GM21723 (cell line): ENCODE data around the gene IL20RA.
"Not testable (repeated sequence)": the region's sequence is repeated elsewhere in the genome, so short reads cannot be mapped to it uniquely, and the experiment has no call there.

Experiments
- ATAC-seq: cut with Tn5 transposase; IDR thresholded peaks from one replicate; pipeline ENCODE4 v1.9.1; 2021; ENCODE audit warnings: mild to moderate bottlenecking, moderate library complexity; ENCODE audit not compliant: unreplicated experiment

Gene IL20RA

DNA sequence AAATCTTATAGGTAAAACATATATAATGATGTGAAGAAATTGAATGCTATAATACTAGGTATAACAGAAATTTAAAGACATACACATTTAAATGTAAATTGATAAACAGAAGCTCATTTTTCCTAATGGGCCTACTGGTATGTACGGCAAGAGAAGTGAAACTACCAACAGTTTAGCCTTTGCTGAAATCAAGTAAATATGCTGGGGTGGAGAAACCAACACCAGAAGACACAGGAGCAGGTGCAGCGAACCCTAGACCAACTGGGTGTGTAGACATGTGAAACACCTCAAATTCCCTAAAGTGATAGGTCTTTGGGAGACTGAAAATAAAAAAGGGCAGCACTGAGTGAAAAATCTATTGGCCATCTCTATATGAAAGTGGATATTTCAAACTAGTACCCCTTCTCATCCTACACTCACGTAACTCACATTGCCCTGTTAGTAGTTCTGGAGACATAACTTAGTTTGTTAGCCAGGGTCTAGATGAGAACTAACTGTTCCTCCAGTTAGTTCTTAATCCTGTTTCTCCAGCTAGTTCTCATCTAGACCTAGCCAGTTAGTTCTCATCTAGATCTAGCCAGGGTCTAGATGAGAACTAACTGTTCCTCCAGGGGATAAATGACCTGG is 69.6 kb downstream of the IL20RA start:
- no peak for ATAC-seq

DNA sequence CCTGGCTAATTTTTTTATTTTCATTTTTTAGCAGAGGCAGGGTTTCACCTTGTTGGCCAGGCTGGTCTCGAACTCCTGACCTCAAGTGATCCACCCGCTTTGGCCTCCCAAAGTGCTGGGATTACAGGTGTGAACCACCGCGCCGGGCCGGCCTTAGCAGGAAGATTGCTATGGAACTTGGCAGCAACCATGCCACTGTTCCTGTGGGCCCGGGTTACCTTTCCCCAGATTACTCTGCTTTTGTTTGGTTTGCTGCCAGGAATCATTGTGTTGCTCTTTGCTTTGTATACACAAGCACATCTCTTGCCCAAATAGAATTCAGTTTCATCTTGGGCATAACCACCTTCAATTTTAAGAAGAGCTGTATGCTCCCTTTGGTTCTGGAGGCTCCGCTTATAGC is 71.0 kb downstream of the IL20RA start:
- not testable (repeated sequence) for ATAC-seq

- no peak for ATAC-seq
Measured at GRCh38 chr6:136971609-136972008, 73.2 kb downstream of the IL20RA start.

- ATAC-seq, result no peak
Measured at GRCh38 chr6:136969930-136970329, 74.8 kb downstream of the IL20RA start.

DNA sequence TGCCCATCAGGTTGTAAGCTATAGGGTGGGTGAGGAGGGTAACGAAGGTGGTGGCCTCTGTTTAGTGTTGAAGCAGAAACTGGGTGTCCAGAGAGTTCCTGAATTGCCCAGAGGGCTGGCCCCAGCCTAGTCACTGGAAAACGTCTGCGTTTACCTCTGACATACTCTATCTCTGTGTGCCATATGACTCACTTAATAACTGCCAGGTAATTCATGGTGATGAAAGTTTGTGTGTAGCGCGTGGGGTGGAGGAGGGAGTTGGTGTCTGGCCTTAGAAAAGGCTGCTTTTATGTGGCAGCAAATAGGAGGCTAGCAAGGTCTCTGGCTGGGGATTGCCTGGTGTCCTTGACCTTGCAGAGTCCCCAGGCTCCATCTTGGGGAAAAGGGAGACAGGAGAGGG is 75.3 kb downstream of the IL20RA start:
- ATAC-seq, result no peak

- no peak for ATAC-seq
Measured at GRCh38 chr6:136968837-136969236, 75.9 kb downstream of the IL20RA start.

DNA sequence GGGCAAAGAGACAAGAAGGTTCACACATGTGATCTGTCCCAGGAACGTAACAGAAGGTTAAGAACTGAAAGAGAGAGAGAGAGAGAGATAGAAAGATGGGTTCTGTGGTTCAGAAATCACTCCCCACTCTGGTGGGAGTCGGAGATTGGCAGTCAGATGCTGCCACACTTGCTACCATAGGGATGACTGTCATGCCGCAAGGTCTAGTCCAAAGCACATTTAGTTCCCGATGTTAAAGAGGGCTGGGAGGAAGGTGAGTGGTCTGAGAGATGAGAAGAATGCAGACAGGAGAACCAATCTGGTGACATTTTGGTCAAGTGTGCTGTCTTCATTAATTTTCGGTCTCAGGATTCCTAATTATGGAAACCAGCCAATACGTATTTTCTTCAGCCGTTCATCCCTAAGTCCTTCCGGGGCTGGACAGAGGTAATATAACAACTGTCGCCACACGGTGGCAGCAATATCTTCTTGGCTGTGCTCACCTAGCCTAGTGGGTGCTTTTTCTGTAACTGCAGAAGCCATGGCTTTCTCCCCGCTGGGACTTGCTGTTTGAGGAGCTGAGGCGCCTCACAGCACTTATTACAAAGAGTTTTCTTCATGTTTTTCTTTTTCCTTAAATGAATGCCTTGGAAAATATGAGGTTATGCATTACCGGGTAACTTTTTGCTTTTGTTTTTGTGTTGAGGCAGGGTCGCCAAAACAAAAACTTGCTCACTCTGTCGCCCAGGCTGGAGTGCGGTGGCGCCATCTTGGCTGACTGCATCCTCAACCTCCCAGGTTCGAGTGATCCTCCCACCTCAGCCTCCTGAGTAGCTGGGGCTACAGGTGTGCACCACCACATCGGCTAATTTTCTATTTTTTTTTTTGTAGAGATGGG is 76.7 kb downstream of the IL20RA start:
- ATAC-seq, result peak; percentile 96

- no peak for ATAC-seq
Measured at GRCh38 chr6:136964398-136964797, 80.4 kb downstream of the IL20RA start.

DNA sequence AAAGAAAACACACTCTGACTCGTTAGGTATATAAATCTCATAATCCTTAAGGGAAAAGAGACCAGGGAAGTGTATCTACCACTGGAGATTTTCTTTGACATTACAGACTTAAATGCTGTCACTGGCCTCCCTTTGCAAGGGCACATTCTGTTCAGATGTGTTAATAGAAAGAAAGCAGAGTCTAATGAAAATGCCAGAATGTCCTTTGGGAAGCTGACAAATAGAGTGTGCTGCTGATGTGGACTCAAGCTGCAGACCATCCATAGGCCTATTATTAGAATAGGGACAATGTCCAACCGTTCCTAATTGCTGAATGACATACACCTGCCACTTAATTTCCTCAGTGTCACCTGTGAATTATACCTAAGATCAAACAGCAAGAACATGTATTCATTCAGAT is 81.5 kb downstream of the IL20RA start:
- no peak for ATAC-seq

- ATAC-seq, result no peak
Measured at GRCh38 chr6:136962661-136963060, 82.1 kb downstream of the IL20RA start.

- ATAC-seq, result no peak
Measured at GRCh38 chr6:136961848-136962247, 82.9 kb downstream of the IL20RA start.

DNA sequence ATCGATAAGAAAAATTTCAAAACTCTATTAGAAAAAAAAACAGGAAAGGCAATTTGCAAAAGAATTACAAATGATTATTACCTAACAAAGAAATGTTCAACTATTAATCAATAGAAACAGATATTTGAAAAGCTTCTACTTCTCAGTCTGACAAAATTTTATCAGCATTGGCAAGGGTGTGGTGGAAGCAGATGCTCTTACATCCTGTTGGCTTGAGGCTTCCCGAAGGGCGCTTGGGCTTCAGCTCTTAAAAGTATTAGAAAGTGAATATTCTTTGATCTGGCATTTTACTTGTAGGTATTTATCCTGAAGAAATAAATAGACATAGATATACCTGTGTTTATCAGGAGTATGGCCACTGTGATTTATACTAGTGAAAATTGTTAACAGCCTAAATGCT is 84.0 kb downstream of the IL20RA start:
- ATAC-seq, result no peak

DNA sequence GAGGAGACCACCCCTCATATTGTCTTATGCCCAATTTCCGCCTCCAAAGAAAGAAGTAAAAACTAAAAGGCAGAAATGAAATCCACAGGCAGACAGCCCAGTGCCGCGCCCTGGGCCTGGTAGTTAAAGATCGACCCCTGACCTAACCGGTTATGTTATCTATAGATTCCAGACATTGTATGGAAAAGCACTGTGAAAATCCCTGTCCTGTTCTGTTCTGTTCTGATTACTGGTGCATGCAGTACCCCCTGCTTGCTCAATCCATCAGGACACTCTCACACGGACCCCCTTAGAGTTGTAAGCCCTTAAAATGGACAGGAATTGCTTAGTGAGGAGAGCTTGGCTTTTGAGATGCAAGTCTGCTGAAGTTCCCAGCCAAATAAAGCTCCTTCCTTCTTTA is 84.8 kb downstream of the IL20RA start:
- not testable (repeated sequence) for ATAC-seq

- ATAC-seq, result no peak
Measured at GRCh38 chr6:136959471-136959891, 85.3 kb downstream of the IL20RA start.

DNA sequence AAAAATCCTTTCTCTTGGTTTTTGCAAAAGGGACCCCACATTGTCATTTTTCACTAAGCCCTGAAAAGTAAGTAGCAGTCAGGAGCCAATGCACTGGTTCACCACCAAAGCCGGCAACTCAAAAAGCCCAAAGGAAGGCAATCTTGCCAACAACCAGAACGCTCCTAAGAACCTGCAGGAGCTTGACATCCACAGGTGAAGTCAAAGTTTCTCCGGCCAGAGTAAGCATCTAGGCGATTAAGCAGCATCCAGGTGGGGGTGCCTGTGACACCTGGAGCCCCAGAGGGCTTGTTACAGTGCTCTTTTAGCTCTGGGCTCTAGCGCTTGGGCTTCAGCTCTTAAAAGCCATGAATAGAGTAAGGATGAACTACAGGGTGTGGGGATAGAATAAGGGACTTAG is 86.6 kb downstream of the IL20RA start:
- ATAC-seq, result no peak

DNA sequence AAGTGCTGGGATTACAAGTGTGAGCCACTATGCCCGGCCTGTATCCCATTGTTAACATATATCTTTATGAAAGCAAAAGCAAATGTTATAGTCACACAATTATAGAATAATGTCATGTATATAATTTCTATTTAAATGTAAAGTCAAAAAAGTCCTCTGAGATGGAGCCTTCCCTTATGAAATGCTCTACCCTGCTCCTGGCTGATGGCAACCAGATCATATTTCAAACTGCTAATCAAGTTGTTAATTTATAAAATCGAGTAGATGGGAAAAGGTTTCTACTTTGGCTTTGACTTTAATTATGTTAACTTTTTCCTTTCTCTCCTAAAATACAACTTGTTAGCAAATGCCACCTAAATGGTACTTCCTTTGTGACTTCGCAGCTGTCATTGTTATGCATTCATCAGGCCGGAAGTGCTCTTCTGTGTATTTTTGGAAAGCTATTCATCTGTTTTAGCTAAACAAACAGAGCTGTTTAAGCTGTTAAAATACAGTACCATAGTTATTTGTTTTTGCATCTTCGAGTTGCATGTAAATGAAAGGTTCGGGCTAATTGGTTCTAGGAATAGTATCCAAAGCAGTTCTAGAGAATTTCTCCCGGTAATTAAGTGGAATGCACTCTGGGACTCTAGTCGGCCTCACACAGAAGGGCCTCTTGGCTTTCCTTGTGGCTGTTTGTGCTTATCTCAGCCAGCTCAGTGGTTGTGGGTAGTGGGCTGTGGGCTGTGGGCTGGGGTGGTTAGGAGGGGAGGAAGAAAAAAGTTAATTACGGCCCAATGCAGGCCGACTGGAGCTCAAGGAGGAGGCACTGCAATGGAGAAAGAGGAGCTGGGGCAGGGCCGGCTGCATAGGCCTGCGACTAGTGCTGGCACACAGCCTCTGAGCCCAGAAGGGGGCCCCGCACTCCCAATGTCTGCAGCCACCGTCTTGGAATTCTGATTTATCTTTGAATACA is 87.9 kb downstream of the IL20RA start:
- ATAC-seq, result no peak

DNA sequence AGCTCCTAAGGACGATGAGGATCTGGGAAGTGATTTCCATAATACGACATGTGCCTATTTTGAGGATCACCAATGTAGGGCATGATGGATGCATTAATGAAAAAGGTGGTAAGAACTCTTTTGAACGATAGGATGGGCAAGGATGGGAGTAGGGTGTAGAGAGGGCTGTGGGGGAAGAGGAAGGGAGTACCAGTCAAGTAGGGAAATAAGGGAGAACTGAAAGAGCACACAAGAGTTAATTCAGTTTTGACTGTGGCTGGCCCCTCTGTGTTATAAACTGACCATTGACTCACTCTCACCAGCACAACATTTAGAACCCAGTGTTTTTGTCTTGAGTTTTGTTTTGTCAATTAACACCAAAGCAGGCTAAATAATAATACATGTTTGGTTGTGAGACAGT is 89.6 kb downstream of the IL20RA start:
- no peak for ATAC-seq

- ATAC-seq, result no peak
Measured at GRCh38 chr6:136952714-136953260, 92.0 kb downstream of the IL20RA start.

- ATAC-seq, result no peak
Measured at GRCh38 chr6:136950436-136951126, 94.2 kb downstream of the IL20RA start.
